ENCODE data around the gene TMA16. TPM values are rescaled to one million over a fixed set of nuclear protein-coding genes. Genes with fewer than 3 reads are reported as not detected.
A peak's percentile ranks its signal among the peaks of the same experiment; 100 is the strongest.
"Not testable (repeated sequence)": the region's sequence is repeated elsewhere in the genome, so short reads cannot be mapped to it uniquely, and the experiment has no call there.

The TMA16 gene
- 20.5 and 29.7 TPM in 2 replicates for total RNA-seq (ENCODE audit: low replicate concordance)
- long read RNA-seq, transcript TMA16-201 (7 exons, 1,978 nt) = major isoform, 25 of 30 reads
- long read RNA-seq, partial matches to known transcripts = 2 of 30 reads
- long read RNA-seq, other reads (novel, unspliced or antisense) = 2 of 30 reads

DNA sequence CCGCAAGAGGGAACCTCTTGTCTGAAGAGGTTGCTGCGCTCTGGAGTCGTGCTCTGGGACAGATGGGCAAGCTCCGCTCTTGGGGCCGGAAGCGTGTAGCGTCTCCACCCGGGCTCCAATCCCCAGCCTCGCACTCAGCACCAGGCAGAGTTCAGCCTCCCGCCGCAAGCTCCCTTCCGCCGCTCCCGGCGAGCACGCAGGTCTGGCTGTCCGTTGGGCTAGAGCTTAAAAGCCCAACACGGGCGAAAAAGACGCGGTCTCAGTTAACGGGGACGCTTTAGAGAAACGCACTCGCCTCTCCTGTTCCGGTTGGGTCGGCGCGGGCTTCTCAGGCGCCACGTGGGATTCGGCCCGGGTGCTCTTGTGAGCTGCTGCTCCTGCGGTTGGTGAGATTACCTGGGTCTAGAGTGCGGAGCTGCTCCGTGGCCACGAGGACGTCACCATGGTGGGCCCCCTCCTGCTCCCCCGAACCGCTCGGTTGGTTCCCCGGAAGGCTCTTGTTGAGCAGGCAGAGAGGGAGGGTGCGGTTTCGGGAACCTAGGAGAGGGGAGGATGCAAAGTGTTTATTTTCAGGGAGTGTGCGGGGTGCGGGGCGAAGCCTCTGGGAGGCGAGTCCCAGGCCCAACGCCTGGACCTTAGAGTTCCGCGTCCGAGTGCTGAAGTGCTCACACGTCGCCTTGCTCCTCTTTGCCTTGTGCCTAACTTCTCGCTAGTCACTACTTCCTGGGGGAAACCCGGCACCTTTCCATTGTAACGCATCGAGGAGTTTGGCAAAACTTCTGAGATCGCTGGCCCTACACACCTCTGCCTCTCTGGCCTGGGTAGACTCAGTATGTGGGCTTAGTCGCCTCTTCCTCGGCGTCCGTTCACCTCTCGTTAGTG lies at the start of gene TMA16:
Gene TMA16 (plus strand): TSS at position 331 of the 882 bp plus-strand sequence. CDS start 112 bp downstream, at position 443.
- peaks cover 3% of the 10 kb centered on the region for H3K36me3 Mint-ChIP-seq
- peaks cover 13% of the 10 kb centered on the region for H3K4me1 Mint-ChIP-seq (ENCODE audit: unreplicated experiment)
- H3K4me3 Mint-ChIP-seq = peak within 1 kb of the TSS; percentile 97
- no peaks in the 10 kb centered on the region for H3K9me3 Mint-ChIP-seq
- H3K27me3 Mint-ChIP-seq = no peaks in the 10 kb centered on the region
- TF ChIP-seq, protein P1, sequence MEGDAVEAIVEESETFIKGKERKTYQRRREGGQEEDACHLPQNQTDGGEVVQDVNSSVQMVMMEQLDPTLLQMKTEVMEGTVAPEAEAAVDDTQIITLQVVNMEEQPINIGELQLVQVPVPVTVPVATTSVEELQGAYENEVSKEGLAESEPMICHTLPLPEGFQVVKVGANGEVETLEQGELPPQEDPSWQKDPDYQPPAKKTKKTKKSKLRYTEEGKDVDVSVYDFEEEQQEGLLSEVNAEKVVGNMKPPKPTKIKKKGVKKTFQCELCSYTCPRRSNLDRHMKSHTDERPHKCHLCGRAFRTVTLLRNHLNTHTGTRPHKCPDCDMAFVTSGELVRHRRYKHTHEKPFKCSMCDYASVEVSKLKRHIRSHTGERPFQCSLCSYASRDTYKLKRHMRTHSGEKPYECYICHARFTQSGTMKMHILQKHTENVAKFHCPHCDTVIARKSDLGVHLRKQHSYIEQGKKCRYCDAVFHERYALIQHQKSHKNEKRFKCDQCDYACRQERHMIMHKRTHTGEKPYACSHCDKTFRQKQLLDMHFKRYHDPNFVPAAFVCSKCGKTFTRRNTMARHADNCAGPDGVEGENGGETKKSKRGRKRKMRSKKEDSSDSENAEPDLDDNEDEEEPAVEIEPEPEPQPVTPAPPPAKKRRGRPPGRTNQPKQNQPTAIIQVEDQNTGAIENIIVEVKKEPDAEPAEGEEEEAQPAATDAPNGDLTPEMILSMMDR (conservative IDR thresholded peaks at IDR 0.05) = no peak
- peak within 1 kb of the TSS; percentile 99 for H3K27ac Mint-ChIP-seq
- DNase-seq (ENCODE audit: extremely low spot score, unreplicated experiment) = peak; percentile 91

DNA sequence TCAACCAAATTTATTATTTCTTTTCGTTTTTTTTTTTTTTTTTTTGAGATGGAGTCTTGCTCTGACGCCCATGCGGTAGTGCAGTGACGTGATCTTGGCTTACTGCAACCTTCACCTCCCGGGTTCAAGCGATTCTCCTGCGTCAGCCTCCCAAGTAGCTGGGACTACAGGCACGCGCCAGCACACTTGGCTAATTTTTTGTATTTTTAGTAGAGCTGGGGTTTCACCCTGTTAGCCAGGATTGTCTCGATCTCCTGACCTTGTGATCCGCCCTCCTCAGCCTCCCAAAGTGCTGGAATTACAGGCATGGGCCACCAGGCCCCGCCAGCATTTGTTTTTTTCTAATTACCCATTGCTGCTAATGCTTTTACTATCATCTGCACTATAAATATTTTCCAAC lies 47.5 kb upstream of the TMA16 start:
- H3K4me3 Mint-ChIP-seq; H3K36me3 Mint-ChIP-seq; H3K9me3 Mint-ChIP-seq; H3K27me3 Mint-ChIP-seq; H3K27ac Mint-ChIP-seq; H3K4me1 Mint-ChIP-seq (ENCODE audit: unreplicated experiment); DNase-seq (ENCODE audit: extremely low spot score, unreplicated experiment): not testable (repeated sequence)

DNA sequence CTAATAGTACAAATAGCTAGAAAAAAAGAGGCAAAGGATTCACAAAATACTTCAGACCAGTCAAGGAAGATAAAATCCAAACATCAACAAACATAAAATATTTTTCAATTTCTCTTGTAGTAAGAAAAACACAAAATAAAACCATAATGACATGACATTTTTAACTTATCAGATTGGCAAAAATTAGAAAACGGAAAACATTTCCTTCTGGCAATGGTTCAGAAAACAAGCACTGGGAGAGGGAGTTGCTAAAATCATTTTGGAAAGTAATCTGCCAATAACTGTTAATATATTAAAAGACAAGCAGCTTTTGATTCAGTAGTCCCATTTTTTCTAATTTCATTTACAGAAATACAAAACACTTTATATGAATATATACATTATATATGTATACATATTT lies 47.0 kb upstream of the TMA16 start:
- no peaks in the 10 kb centered on the region for H3K36me3 Mint-ChIP-seq
- TF ChIP-seq, protein P1 (conservative IDR thresholded peaks at IDR 0.05) = no peak
- no peak overlapping the region for H3K4me3 Mint-ChIP-seq
- no peak for DNase-seq (ENCODE audit: extremely low spot score, unreplicated experiment)
- H3K27ac Mint-ChIP-seq = no peak overlapping the region
- no peaks in the 10 kb centered on the region for H3K4me1 Mint-ChIP-seq (ENCODE audit: unreplicated experiment)
- H3K27me3 Mint-ChIP-seq = peaks cover 6% of the 10 kb centered on the region
- H3K9me3 Mint-ChIP-seq = no peaks in the 10 kb centered on the region

DNA sequence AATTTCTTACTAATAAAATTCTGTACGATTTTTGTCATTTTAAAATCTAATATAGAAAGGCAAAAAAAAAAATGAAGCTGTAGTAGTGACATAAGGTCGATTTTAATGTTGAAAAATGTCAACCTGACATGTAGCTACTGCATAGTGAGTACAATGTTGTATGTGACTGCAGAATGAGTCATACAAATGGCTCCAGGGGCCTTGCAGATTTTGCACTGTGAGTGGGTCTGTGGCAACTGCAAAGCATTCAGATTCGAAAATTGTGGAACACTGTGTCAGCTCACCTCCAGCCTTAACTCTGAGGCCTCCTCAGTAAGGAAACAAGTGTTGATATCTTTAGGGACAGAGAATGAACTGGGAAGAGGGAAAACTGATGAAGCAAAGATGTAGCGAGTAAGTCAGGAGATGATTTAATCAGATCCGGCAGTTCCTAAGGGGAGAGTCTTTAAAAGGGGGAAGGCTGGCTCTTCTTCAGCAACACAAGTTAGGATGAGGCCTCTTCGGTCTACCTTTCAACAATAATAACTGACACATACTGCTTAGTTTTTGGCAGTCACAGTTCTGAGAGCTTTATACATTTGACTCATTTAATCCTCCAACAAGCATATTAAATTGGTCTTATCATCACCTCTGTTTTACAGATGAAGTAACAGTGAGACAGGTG lies 45.8 kb upstream of the TMA16 start:
- DNase-seq (ENCODE audit: extremely low spot score, unreplicated experiment) = no peak
- peaks cover 6% of the 10 kb centered on the region for H3K27me3 Mint-ChIP-seq
- H3K36me3 Mint-ChIP-seq = no peaks in the 10 kb centered on the region
- no peak overlapping the region for H3K27ac Mint-ChIP-seq
- no peaks in the 10 kb centered on the region for H3K4me1 Mint-ChIP-seq (ENCODE audit: unreplicated experiment)
- TF ChIP-seq, protein P1 (conservative IDR thresholded peaks at IDR 0.05) = no peak
- H3K9me3 Mint-ChIP-seq = no peaks in the 10 kb centered on the region
- no peak overlapping the region for H3K4me3 Mint-ChIP-seq

DNA sequence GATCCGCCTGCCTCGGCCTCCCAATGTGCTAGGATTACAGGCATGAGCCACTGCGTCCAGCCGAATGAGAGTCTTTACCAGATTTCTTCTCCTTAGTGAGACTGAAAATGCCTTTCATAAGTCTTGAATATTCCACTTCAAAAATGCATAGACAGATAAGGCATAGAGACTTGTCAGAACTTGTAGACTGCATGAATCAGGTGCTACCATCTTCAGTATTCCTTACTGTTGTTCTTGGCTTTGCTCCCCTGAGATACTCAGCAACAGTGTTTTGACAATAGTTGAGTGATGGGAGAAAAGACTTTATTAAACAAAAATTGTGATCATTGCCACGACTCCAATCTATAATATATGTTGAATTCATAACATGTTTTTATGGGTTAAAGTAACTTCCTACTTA lies 31.9 kb upstream of the TMA16 start:
- DNase-seq (ENCODE audit: extremely low spot score, unreplicated experiment) = no peak
- Mint-ChIP-seq H3K27me3 (no peaks in the 10 kb centered on the region), H3K36me3 (no peaks in the 10 kb centered on the region), H3K27ac (no peak overlapping the region), H3K9me3 (no peaks in the 10 kb centered on the region), H3K4me3 (no peak overlapping the region), H3K4me1 (ENCODE audit: unreplicated experiment) (no peaks in the 10 kb centered on the region)
- TF ChIP-seq, protein P1 (conservative IDR thresholded peaks at IDR 0.05) = no peak

Measured in type B pancreatic cell (in vitro differentiated cells).